GM12872 (cell line): ENCODE results near the gene RHOC.

ENCODE experiments used
- TF ChIP-seq, protein P1 (sequence below): IDR thresholded peaks from 3 replicates; pipeline ENCODE4 v1.5.1; 2011; ENCODE audit warnings: low read depth, mild to moderate bottlenecking, low read length, moderate library complexity; ENCODE audit not compliant: insufficient read depth

The RHOC gene

DNA sequence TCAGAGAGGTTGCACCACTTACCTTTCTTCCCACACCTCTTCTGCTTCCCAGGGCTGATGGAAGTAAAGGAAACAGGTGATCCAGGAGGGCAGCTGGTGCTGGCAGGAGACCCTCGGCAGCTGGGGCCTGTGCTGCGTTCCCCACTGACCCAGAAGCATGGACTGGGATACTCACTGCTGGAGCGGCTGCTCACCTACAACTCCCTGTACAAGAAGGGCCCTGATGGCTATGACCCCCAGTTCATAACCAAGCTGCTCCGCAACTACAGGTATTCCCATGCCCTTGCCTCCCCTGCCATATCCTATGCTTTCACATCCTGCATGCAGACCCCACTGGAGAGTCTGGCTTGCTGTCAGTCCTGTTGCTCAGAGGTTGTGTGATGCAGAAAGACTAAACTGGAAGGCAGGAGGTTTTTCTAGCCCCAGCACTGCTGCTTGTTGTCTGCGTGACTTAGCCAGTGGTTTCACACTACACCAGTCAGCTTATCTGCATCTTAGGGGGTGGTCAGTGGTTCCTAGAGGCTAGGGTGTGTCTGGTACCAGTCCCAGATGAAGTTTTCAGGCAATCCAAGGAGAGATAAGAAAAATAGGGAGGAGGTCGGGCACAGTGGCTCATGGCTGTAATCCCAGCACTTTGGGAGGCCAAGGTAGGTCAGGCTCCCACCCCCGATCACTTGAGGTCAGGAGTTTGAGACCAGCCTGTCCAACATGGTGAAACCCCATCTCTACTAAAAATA, 10.2 kb downstream of the RHOC start:
- TF ChIP-seq, protein P1, sequence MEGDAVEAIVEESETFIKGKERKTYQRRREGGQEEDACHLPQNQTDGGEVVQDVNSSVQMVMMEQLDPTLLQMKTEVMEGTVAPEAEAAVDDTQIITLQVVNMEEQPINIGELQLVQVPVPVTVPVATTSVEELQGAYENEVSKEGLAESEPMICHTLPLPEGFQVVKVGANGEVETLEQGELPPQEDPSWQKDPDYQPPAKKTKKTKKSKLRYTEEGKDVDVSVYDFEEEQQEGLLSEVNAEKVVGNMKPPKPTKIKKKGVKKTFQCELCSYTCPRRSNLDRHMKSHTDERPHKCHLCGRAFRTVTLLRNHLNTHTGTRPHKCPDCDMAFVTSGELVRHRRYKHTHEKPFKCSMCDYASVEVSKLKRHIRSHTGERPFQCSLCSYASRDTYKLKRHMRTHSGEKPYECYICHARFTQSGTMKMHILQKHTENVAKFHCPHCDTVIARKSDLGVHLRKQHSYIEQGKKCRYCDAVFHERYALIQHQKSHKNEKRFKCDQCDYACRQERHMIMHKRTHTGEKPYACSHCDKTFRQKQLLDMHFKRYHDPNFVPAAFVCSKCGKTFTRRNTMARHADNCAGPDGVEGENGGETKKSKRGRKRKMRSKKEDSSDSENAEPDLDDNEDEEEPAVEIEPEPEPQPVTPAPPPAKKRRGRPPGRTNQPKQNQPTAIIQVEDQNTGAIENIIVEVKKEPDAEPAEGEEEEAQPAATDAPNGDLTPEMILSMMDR, result no peak

DNA sequence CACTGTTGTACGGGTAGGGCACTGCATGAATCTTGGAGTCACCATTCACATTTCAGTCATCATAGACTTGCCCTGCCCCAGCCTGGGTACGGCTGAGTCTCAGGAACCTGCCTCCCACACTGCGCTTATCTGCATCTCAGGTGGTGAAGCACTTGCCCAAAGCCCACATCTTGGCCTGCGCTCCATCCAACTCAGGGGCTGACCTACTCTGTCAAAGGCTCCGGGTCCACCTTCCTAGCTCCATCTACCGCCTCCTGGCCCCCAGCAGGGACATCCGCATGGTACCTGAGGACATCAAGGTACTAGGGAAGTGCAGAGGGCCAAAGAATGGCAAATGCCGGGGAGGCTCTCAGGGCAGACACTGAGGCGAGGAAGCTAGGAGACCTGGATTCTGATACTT, 11.7 kb downstream of the RHOC start:
- TF ChIP-seq, protein P1, result no peak

DNA sequence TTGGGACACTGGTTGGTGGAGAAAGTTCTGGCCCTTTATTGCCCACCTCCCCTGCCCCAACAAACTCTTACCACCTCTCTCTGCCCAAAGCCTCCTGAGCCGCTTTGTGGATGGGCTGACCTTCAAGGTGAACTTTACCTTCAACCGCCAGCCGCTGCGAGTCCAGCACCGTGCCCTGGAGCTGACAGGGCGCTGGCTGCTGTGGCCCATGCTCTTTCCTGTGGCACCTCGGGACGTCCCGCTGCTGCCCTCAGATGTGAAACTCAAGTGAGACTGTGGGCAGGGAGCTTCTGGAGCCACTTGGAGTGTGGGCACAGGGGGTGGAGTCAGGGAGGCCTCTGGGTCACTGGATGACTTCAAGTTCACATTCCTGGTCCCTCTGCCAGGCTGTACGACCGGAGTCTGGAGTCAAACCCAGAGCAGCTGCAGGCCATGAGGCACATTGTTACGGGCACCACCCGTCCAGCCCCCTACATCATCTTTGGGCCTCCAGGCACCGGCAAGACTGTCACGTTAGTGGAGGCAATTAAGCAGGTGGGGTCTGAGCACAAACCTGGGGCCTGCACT, 12.5 kb downstream of the RHOC start:
- TF ChIP-seq, protein P1, result no peak

DNA sequence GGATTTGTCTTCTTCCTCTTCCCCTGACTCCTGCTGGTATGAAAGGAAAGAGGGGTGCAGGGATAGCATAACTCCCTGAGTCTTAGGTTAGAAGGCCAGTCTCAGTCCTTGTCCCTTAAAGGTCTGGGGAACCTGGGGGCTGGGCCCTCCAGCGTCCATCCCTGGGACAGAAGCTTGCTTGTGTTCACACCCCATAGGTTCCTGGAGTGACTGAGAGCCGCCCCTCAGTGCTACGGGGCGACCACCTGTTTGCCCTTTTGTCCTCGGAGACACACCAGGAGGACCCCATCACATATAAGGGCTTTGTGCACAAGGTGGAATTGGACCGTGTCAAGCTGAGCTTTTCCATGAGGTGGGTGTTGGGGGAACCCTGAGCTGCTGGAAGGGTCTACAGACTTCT, 13.1 kb downstream of the RHOC start:
- TF ChIP-seq, protein P1, result no peak

DNA sequence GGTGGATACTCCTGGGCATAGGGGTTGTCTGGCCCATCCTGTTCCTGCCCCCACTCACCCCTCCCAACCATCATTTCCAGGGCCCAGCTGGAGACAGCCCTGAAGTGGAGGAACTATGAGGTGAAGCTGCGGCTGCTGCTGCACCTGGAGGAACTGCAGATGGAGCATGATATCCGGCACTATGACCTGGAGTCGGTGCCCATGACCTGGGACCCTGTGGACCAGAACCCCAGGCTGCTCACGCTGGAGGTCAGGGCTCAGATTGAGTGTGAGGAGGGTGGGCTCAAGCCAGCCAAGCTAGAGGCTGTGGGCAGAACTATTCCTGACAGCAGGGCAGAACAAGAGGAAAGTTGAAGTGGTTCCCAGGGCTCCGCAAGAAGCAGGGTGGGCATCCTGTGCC, 14.2 kb downstream of the RHOC start:
- TF ChIP-seq, protein P1, result no peak

DNA sequence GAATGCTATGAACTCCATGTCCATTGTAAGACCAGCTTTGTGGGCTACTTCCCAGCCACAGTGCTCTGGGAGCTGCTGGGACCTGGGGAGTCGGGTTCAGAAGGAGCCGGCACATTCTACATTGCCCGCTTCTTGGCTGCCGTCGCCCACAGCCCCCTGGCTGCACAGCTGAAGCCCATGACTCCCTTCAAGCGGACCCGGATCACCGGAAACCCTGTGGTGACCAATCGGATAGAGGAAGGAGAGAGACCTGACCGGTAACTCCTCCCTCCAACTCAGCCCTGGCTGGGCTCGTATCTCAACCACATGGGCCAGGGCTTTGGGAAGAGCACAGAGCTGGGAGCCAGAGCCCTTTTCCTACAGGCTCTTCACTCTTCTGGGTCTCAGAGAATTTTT, 17.1 kb downstream of the RHOC start:
- TF ChIP-seq, protein P1, result no peak

DNA sequence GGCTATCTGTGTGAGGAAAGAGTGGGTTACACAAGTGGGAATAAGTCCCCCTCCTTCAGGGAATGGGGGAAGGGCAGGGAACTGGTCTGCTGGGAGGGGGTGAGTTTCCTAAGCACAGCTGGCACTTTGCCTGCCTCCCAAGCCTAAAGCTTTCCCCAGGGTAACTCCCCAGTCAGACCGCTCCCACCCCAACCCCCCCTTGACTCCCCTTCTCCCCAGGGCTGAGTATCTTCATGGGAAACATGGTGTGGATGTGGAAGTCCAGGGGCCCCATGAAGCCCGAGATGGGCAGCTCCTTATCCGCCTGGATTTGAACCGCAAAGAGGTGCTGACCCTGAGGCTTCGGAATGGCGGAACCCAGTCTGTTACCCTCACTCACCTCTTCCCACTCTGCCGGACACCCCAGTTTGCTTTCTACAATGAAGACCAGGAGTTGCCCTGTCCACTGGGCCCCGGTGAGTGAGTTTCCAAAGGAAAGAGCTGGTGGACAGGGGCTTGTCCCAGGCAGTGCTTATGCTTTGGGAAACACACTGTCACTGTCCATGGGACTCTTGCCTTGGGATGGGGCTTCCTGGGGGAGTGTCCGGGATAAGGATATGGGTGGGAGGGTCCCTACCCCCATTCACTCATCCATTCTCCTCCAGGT, 17.6 kb downstream of the RHOC start:
- TF ChIP-seq, protein P1, result no peak
